SK-N-SH treated with all-trans-retinoic acid at 6 μM for 48 hours (cell line): Measurements from ENCODE around the gene ZNF256.
A peak's percentile ranks its signal among the peaks of the same experiment; 100 is the strongest.

Experiments
- ATAC-seq: fragments of 200-7000 bp; cut with Tn5 transposase; 3 replicates; pipeline ENCODE4 v1.9.1; 2020; ENCODE audit warnings: mild to moderate bottlenecking, moderate library complexity
- ARNTL ChIP-seq: fragments of 450-650 bp; formaldehyde crosslinking; IDR thresholded peaks from 2 replicates; pipeline ENCODE4 v1.5.0; 2020; ENCODE audit warnings: low read depth, mild to moderate bottlenecking, moderate library complexity, borderline replicate concordance
- BACH2 ChIP-seq: fragments of 250-450 bp; sonication (Bioruptor Pico); IDR thresholded peaks from 2 replicates; pipeline ENCODE4 v1.9.0; 2021; ENCODE audit warnings: mild to moderate bottlenecking, borderline replicate concordance
- CREB5 ChIP-seq: fragments of 250-450 bp; sonication (Bioruptor Pico); IDR thresholded peaks from 2 replicates; pipeline ENCODE4 v1.5.1; 2020; ENCODE audit warnings: low read depth, mild to moderate bottlenecking, moderate library complexity
- CSDC2 ChIP-seq: fragments of 250-450 bp; sonication (Bioruptor Pico); IDR thresholded peaks from 2 replicates; pipeline ENCODE4 v1.5.0; 2020; ENCODE audit warnings: mild to moderate bottlenecking, moderate library complexity
- ESRRG ChIP-seq: fragments of 250-450 bp; sonication (Bioruptor Pico); IDR thresholded peaks from 2 replicates; pipeline ENCODE4 v1.6.1; 2021; ENCODE audit warnings: mild to moderate bottlenecking
- GLIS3 ChIP-seq: fragments of 250-450 bp; sonication (Bioruptor Pico); IDR thresholded peaks from 2 replicates; pipeline ENCODE4 v1.5.0; 2020; ENCODE audit warnings: mild to moderate bottlenecking, moderate library complexity
- ISL1 ChIP-seq: fragments of 250-450 bp; sonication (Bioruptor Pico); IDR thresholded peaks from 2 replicates; pipeline ENCODE4 v2.1.2; 2022; ENCODE audit warnings: mild to moderate bottlenecking, moderate library complexity
- OSR1 ChIP-seq: fragments of 250-450 bp; sonication (Bioruptor Pico); IDR thresholded peaks from 2 replicates; pipeline ENCODE4 v1.8.0; 2022; ENCODE audit warnings: moderate library complexity, mild to moderate bottlenecking, inconsistent platforms
- PATZ1 ChIP-seq: fragments of 250-450 bp; sonication (Bioruptor Pico); IDR thresholded peaks from 2 replicates; pipeline ENCODE4 v1.8.0; 2020; ENCODE audit warnings: mild to moderate bottlenecking, moderate library complexity, borderline replicate concordance
- PPARA ChIP-seq: fragments of 250-450 bp; sonication (Bioruptor Pico); IDR thresholded peaks from 2 replicates; pipeline ENCODE4 v1.5.0; 2020; ENCODE audit warnings: mild to moderate bottlenecking, borderline replicate concordance
- RARB ChIP-seq: fragments of 250-450 bp; sonication (Bioruptor Pico); IDR thresholded peaks from 2 replicates; pipeline ENCODE4 v1.8.0; 2021; ENCODE audit warnings: mild to moderate bottlenecking, moderate library complexity
- SNAI2 ChIP-seq: fragments of 250-450 bp; sonication (Bioruptor Pico); IDR thresholded peaks from 2 replicates; pipeline ENCODE4 v1.5.0; 2020; ENCODE audit warnings: mild to moderate bottlenecking, moderate library complexity
- TCF4 ChIP-seq: fragments of 250-450 bp; sonication (Bioruptor Pico); IDR thresholded peaks from 2 replicates; pipeline ENCODE4 v1.8.0; 2021; ENCODE audit warnings: mild to moderate bottlenecking, moderate library complexity, borderline replicate concordance
- TOX ChIP-seq: fragments of 250-450 bp; sonication (Bioruptor Pico); IDR thresholded peaks from 2 replicates; pipeline ENCODE4 v1.8.0; 2021; ENCODE audit warnings: mild to moderate bottlenecking, moderate library complexity, borderline replicate concordance
- TSHZ2 ChIP-seq: fragments of 250-450 bp; sonication (Bioruptor Pico); IDR thresholded peaks from 2 replicates; pipeline ENCODE4 v1.5.0; 2020; ENCODE audit warnings: mild to moderate bottlenecking, moderate library complexity
- ZC3H10 ChIP-seq: fragments of 250-450 bp; sonication (Bioruptor Pico); IDR thresholded peaks from 2 replicates; pipeline ENCODE4 v1.5.1; 2021; ENCODE audit warnings: mild to moderate bottlenecking, moderate library complexity
- ZFP3 ChIP-seq: fragments of 250-450 bp; sonication (Bioruptor Pico); IDR thresholded peaks from 2 replicates; pipeline ENCODE4 v1.5.0; 2020; ENCODE audit warnings: mild to moderate bottlenecking, moderate library complexity
- ZFP30 ChIP-seq: fragments of 450-650 bp; formaldehyde crosslinking; IDR thresholded peaks from 2 replicates; pipeline ENCODE4 v1.5.0; 2022; ENCODE audit warnings: mild to moderate bottlenecking, moderate library complexity
- ZNF565 ChIP-seq: fragments of 450-650 bp; formaldehyde crosslinking; conservative IDR thresholded peaks from 2 replicates; pipeline ENCODE4 v1.5.0; 2020; ENCODE audit warnings: low read depth, mild to moderate bottlenecking, moderate library complexity
- ZNF70 ChIP-seq: fragments of 450-650 bp; formaldehyde crosslinking; IDR thresholded peaks from 2 replicates; pipeline ENCODE4 v1.5.0; 2020; ENCODE audit warnings: mild to moderate bottlenecking, moderate library complexity
- ZNF8 ChIP-seq: fragments of 450-650 bp; formaldehyde crosslinking; IDR thresholded peaks from 2 replicates; pipeline ENCODE4 v1.5.0; 2020; ENCODE audit warnings: mild to moderate bottlenecking, moderate library complexity
- TF ChIP-seq, protein P1 (sequence below): fragments of 250-450 bp; sonication (Bioruptor Pico); IDR thresholded peaks from 2 replicates; pipeline ENCODE4 v1.5.1; 2021; ENCODE audit warnings: mild to moderate bottlenecking, moderate library complexity

The ZNF256 gene

GRCh38 chr19:57949702-57950101 is 2.2 kb upstream of the ZNF256 start:
- no peak for TF ChIP-seq PPARA (CRISPR knock-in tag)
- no peak for TF ChIP-seq ISL1 (CRISPR knock-in tag)
- TF ChIP-seq BACH2 (CRISPR knock-in tag): no peak
- TF ChIP-seq ESRRG (CRISPR knock-in tag): no peak
- no peak for TF ChIP-seq ZC3H10 (CRISPR knock-in tag)
- TF ChIP-seq ZFP3 (CRISPR knock-in tag): no peak
- TF ChIP-seq, all 23 proteins: peak for 0
- ATAC-seq: no peak

DNA sequence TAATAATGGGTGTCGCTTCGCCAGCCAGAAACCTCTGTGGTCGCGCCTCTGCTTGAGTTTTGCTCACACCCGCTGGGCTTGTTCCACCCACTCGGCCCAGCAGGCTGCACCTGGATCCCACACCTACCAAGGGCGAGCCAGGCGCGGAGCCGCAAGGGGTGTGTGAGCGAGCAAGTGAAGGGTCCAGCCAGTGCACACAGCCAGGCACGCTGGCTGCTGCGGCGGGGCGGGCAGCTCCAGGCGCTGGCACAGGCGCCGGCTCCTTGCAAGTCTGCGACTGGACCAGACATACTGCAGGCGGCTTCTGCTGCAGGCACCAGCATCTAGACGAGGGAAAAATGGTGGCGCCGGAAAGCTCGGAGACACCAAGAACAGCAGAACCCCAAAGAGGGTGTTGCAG is 1.8 kb upstream of the ZNF256 start:
- TF ChIP-seq TOX (CRISPR knock-in tag) (no peak), ESRRG (CRISPR knock-in tag) (no peak), ZFP30 (no peak), ZFP3 (CRISPR knock-in tag) (no peak), GLIS3 (CRISPR knock-in tag) (no peak), ZNF8 (CRISPR knock-in tag) (no peak), ARNTL (CRISPR knock-in tag) (no peak), PPARA (CRISPR knock-in tag) (no peak), ZNF565 (CRISPR knock-in tag) (no peak), CREB5 (CRISPR knock-in tag) (no peak), ZC3H10 (CRISPR knock-in tag) (no peak)
- TF ChIP-seq, protein P1, sequence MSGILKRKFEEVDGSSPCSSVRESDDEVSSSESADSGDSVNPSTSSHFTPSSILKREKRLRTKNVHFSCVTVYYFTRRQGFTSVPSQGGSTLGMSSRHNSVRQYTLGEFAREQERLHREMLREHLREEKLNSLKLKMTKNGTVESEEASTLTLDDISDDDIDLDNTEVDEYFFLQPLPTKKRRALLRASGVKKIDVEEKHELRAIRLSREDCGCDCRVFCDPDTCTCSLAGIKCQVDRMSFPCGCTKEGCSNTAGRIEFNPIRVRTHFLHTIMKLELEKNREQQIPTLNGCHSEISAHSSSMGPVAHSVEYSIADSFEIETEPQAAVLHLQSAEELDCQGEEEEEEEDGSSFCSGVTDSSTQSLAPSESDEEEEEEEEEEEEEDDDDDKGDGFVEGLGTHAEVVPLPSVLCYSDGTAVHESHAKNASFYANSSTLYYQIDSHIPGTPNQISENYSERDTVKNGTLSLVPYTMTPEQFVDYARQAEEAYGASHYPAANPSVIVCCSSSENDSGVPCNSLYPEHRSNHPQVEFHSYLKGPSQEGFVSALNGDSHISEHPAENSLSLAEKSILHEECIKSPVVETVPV (CRISPR knock-in tag): no peak
- TF ChIP-seq, all 23 proteins: peak for 0

GRCh38 chr19:57947088-57947418 is 453 bp downstream of the ZNF256 start:
- peak; percentile 16; the same call in 2 of the 3 replicates for ATAC-seq
- TF ChIP-seq OSR1 (CRISPR knock-in tag) (no peak), RARB (no peak), ISL1 (CRISPR knock-in tag) (no peak)

More for the DNA sequence above, 1.8 kb upstream of the ZNF256 start:
- no peak for ATAC-seq

DNA sequence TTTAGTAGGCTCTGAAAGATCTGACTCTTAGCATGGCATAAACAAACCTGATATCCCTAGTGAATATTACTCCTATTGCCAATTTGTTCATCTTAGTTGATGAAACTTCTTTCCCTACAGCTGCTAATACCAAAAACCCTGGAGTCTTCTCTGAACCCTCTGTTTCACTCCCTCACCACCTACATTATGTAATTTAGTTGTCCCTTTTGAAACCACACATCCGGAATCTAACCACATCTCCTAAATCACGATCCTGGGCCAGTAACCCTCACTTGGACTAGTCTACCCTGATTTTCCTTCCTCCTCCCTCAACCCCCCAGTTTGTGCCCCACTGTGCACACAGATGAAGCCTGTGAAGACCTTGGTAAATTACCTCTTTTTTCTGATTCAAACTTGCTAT is 1.2 kb downstream of the ZNF256 start:
- ATAC-seq: no peak
- TF ChIP-seq PATZ1 (CRISPR knock-in tag): no peak
- TF ChIP-seq, protein P1 (CRISPR knock-in tag): no peak
- TF ChIP-seq ARNTL (CRISPR knock-in tag): no peak
- no peak for TF ChIP-seq ZNF70 (CRISPR knock-in tag)
- no peak for TF ChIP-seq SNAI2 (CRISPR knock-in tag)
- TF ChIP-seq PPARA (CRISPR knock-in tag): no peak
- no peak for TF ChIP-seq CREB5 (CRISPR knock-in tag)
- TF ChIP-seq TSHZ2 (CRISPR knock-in tag): no peak
- no peak for TF ChIP-seq ZNF8 (CRISPR knock-in tag)
- TF ChIP-seq TCF4: no peak
- TF ChIP-seq OSR1 (CRISPR knock-in tag): no peak
- no peak for TF ChIP-seq TOX (CRISPR knock-in tag)
- no peak for TF ChIP-seq CSDC2 (CRISPR knock-in tag)
- no peak for TF ChIP-seq GLIS3 (CRISPR knock-in tag)
- no peak for TF ChIP-seq ZC3H10 (CRISPR knock-in tag)
- TF ChIP-seq ZFP30: no peak
- no peak for TF ChIP-seq ZNF565 (CRISPR knock-in tag)
- TF ChIP-seq ESRRG (CRISPR knock-in tag): no peak
- TF ChIP-seq ZFP3 (CRISPR knock-in tag): no peak
- no peak for TF ChIP-seq BACH2 (CRISPR knock-in tag)
